GM18868 (cell line): ENCODE measurements around the gene CCDC61.

Experiments
- ATAC-seq: cut with Tn5 transposase; IDR thresholded peaks from one replicate; pipeline ENCODE4 v1.9.1; 2021; ENCODE audit warnings: mild to moderate bottlenecking, moderate library complexity; ENCODE audit not compliant: unreplicated experiment

Gene CCDC61

GRCh38 chr19:46036744-46037128 lies 41.5 kb downstream of the CCDC61 start:
- no peak for ATAC-seq

- ATAC-seq: no peak
Observed at GRCh38 chr19:46040125-46040524, 44.9 kb downstream of the CCDC61 start.

- no peak for ATAC-seq
Observed at GRCh38 chr19:46040952-46041500, 45.8 kb downstream of the CCDC61 start, which contains the start of gene IGFL4. IGFL4 (minus strand) TSS chr19:46041002; CDS start chr19:46040962, 40 bp downstream.

- ATAC-seq: no peak
Observed at GRCh38 chr19:46042252-46042883, 47.1 kb downstream of the CCDC61 start.

GRCh38 chr19:46043519-46043918 lies 48.3 kb downstream of the CCDC61 start:
- ATAC-seq: no peak

- ATAC-seq: no peak
Observed at GRCh38 chr19:46049597-46049996, 54.3 kb downstream of the CCDC61 start.

- no peak for ATAC-seq
Observed at GRCh38 chr19:46052896-46053295, 57.6 kb downstream of the CCDC61 start.

- no peak for ATAC-seq
Observed at GRCh38 chr19:46056536-46056935, 61.3 kb downstream of the CCDC61 start.

GRCh38 chr19:46058778-46059177 lies 63.5 kb downstream of the CCDC61 start:
- no peak for ATAC-seq

GRCh38 chr19:46060012-46060411 lies 64.7 kb downstream of the CCDC61 start:
- no peak for ATAC-seq

GRCh38 chr19:46063201-46063600 lies 67.9 kb downstream of the CCDC61 start:
- ATAC-seq: no peak

GRCh38 chr19:46065486-46066071 lies 70.3 kb downstream of the CCDC61 start:
- no peak for ATAC-seq

- ATAC-seq: no peak
Observed at GRCh38 chr19:46066471-46066870, 71.2 kb downstream of the CCDC61 start.

- no peak for ATAC-seq
Observed at GRCh38 chr19:46067691-46068090, 72.4 kb downstream of the CCDC61 start.
